ENCODE results near the gene TGIF2.

DNA sequence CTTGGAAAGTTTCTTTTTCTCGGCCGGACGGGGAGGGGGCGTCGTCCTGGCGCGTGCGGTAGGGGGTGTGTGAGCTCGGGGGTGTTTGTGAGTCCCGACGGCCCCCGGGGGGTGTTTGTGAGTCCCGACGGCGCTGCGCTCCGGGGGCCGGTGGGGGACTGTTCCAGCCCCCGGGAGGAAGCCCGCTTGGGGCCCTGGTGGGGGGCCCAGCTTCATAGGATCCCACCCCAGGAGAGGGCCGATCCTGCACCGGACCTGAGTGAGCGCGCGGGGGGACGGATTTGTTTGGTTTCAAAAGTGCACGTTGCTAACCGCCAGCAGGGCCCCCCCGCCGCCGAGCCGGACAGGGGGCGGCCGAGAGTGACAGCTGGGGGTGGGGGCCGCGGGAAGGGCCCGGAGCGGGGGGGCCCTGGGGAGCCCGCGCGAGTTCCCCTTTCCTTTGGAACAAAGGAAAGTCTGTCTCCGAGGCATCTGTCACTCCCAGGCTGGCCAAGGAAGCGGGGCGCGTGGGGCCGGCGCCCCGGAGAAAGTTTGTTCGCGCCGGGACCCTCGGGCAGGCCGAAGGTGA lies 485 bp downstream of the TGIF2 start:
- TF ChIP-seq ZNF384 (IDR thresholded peaks at IDR 0.05), result no peak
- no peak for TF ChIP-seq FOXA1 (IDR thresholded peaks at IDR 0.05)
- TF ChIP-seq SP1 (IDR thresholded peaks at IDR 0.05), result no peak
- no peak for TF ChIP-seq LEF1 (IDR thresholded peaks at IDR 0.05; ENCODE audit: borderline replicate concordance)
- peak; percentile 67; the same call in 1 of the 2 replicates for TF ChIP-seq FOXM1 (IDR thresholded peaks at IDR 0.05; ENCODE audit: borderline replicate concordance)

Measured in HEK293T (cell line).